Transverse colon (tissue), 4 donors: ENCODE measurements around the gene SCGB1C1.

Experiments
- CTCF ChIP-seq, 5 experiments: fragments of 200-600 bp in 3 of 5; fragments of 450-650 bp in 2 of 5; sonication (generic) in 3 of 5; IDR thresholded peaks; 1 replicate in 2 of 5; 2 replicates in 3 of 5; pipeline ENCODE4 v1.5.1; 2016 to 2017; ENCODE audit warnings: antibody characterized with exemption in 5 of 5, inconsistent platforms in 3 of 5, mild to moderate bottlenecking in 2 of 5, moderate library complexity in 1 of 5
- EP300 ChIP-seq: sonication (generic); formaldehyde crosslinking; IDR thresholded peaks from one replicate; pipeline ENCODE4 v1.6.1; 2017; ENCODE audit warnings: antibody characterized with exemption, low read depth
- POLR2A ChIP-seq: fragments of 450-650 bp; IDR thresholded peaks from one replicate; pipeline ENCODE4 v1.6.1; 2016; ENCODE audit warnings: antibody characterized with exemption, mild to moderate bottlenecking, moderate library complexity
- POLR2AphosphoS5 ChIP-seq, 3 donors: sonication (generic); formaldehyde crosslinking; IDR thresholded peaks; one replicate each; pipeline ENCODE4 v1.6.1; 2016; ENCODE audit warnings: antibody characterized with exemption in 3 of 3

GRCh38 chr11:211741-212140 is 18.9 kb downstream of the SCGB1C1 start:
- no peak for TF ChIP-seq CTCF (IDR thresholded peaks at IDR 0.05)
- TF ChIP-seq POLR2A, result no peak
- TF ChIP-seq POLR2AphosphoS5 (IDR thresholded peaks at IDR 0.05), result no peak
- TF ChIP-seq EP300, result no peak
